ENCODE measurements around the gene BRDT. TPM values are rescaled to one million over a fixed set of nuclear protein-coding genes. Genes with fewer than 3 reads are reported as not detected.

BRDT gene
- total RNA-seq, result not detected in 2 replicates

GRCh38 chr1:91949356-91949699 is at the start of gene BRDT:
Gene BRDT, plus strand, starts transcription at chr1:91949401. Its CDS starts 13,354 bp downstream, at chr1:91962755.

Other genes with a start within 250 kb of the BRDT start
- gene TGFBR3, start 63.2 kb upstream of the BRDT start, total RNA-seq, result 13.6 and 18.4 TPM in 2 replicates
- 0.13 TPM in 1 of 2 replicates, not detected in the other for gene EPHX4, start 80.6 kb downstream of the BRDT start, total RNA-seq
- 0.13 TPM in 1 of 2 replicates, not detected in the other for gene SETSIP, start 126.0 kb downstream of the BRDT start, total RNA-seq
- gene BTBD8, start 130.9 kb downstream of the BRDT start, total RNA-seq, result 2.1 and 6.9 TPM in 2 replicates

All from smooth muscle cell of the pulmonary artery (primary cell).